GM18861 (cell line): Measurements from ENCODE around the gene OR4F17.
"Not testable (repeated sequence)": the region's sequence is repeated elsewhere in the genome, so short reads cannot be mapped to it uniquely, and the experiment has no call there.

ENCODE experiments used
- ATAC-seq: cut with Tn5 transposase; IDR thresholded peaks from one replicate; pipeline ENCODE4 v1.9.1; 2021; ENCODE audit not compliant: unreplicated experiment

The OR4F17 gene

DNA sequence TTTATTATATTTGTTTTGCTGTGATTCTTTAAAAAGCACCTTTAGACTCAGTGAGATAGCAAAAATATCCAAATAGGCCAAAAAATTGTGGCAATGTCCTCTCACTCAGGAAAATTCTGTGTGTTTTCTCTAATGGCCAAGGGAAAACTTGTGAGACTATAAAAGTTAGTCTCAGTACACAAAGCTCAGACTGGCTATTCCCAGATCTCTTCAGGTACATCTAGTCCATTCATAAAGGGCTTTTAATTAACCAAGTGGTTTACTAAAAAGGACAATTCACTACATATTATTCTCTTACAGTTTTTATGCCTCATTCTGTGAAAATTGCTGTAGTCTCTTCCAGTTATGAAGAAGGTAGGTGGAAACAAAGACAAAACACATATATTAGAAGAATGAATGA is at the start of gene OR4F17:
TSS of gene OR4F17 (plus strand) at position 301 of the 400 bp plus-strand sequence. CDS start 3,575 bp downstream, outside the sequence.
- not testable (repeated sequence) for ATAC-seq

DNA sequence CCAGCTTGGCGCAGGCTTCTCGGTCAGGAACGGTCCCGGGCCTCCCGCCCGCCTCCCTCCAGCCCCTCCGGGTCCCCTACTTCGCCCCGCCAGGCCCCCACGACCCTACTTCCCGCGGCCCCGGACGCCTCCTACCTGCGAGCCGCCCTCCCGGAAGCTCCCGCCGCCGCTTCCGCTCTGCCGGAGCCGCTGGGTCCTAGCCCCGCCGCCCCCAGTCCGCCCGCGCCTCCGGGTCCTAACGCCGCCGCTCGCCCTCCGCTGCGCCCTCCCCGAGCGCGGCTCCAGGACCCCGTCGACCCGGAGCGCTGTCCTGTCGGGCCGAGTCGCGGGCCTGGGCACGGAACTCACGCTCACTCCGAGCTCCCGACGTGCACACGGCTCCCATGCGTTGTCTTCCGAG is 36.1 kb upstream of the OR4F17 start:
- not testable (repeated sequence) for ATAC-seq

DNA sequence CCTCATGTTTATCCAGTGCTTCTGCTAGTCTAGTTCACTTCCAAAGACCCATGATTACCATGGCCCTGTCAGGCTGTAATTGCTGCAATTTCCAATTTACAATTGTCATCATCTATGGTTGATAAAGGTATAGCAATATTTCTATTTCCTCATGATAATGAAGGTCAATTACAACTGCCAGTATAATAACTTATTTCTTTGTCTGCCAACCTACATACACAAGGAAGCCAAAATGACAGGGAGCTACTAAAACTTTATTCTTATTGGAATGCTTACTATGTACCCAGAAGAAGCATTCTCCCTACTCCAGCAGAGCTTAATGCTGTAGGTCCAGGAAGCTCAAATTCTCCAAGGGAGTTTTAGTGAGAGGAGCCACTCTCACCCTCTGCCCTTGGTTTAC is 24.0 kb upstream of the OR4F17 start:
- ATAC-seq: not testable (repeated sequence)

- ATAC-seq: not testable (repeated sequence)
Observed at GRCh38 chr19:83626-84025, 23.3 kb upstream of the OR4F17 start.

DNA sequence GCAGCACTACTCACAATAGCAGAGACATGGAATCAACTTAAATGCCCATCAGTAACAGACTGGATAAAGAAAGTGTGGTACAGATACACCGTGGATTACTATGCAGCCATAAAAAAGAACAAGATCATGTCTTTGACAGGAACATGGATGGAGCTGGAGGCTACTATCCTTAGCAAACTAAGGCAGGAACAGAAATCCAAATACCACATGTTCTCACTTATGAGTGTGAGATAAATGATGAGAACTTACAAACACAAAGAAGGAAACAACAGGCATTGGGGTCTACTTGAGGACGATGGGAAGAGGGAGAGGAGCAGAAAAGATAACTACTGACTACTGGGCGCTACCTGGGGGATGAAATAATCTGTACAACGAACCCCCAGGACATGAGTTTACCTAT is 16.2 kb upstream of the OR4F17 start:
- ATAC-seq: not testable (repeated sequence)

DNA sequence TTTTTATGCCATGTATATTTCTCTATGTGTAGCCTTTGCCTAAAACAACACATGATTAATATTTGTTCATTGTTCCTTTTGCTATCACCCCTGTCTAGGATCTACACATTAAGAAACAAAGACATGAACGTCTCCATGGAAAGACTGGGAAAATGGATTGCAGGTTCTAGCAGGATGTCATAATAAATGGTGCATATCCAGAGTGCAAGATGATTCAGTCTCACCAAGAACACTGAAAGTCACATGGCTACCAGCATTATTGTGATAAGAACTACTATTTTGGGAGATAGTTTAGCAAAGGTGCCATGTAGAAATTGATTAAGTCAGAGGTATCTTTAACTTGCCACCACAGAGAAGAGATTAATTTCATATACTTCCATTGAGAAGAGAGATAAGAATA is 12.1 kb upstream of the OR4F17 start:
- not testable (repeated sequence) for ATAC-seq

DNA sequence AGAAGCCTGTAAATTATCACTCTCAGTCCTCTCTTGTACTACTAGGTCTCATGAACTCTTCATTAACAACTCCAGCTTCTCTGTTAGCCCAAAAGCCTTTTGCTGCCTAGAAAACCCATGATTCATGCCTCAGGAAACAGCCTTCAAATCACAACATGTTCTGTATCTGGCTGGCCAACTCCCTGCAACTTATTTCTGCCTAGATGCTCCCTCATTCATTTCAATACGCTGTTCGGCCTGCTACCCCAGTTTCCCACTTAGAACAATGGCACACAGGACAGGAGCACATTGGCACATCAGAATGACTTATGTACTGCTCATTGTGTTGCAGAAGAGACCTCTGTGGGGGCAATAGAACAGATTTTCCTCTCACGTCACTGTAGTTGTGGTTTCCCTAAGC is 9.3 kb upstream of the OR4F17 start:
- ATAC-seq: not testable (repeated sequence)

GRCh38 chr19:120443-121140 is 13.7 kb downstream of the OR4F17 start:
- not testable (repeated sequence) for ATAC-seq
